Mesothelial cell of epicardium (in vitro differentiated cells): ENCODE data around the gene CCDC18. TPM values are rescaled to one million over a fixed set of nuclear protein-coding genes. Genes with fewer than 3 reads are reported as not detected.
A peak's percentile ranks its signal among the peaks of the same experiment; 100 is the strongest.

Experiments used
- DNase-seq, 2 experiments: peaks; one replicate each; pipeline ENCODE4 v3.0.0; 2021; ENCODE audit warnings: low spot score in 2 of 2; ENCODE audit not compliant: unreplicated experiment in 2 of 2
- H3K27ac Mint-ChIP-seq: 2 replicates; pipeline ENCODE4 v1.8.0; 2021; ENCODE audit warnings: mixed read lengths
- H3K27me3 Mint-ChIP-seq: 2 replicates; pipeline ENCODE4 v1.8.0; 2021; ENCODE audit warnings: low read depth, mixed read lengths
- H3K36me3 Mint-ChIP-seq: 2 replicates; pipeline ENCODE4 v1.8.0; 2021; ENCODE audit warnings: mixed read lengths
- H3K4me1 Mint-ChIP-seq: 2 replicates; pipeline ENCODE4 v1.8.0; 2021; ENCODE audit warnings: mixed read lengths
- H3K4me3 Mint-ChIP-seq: 2 replicates; pipeline ENCODE4 v1.8.0; 2021; ENCODE audit warnings: mild to moderate bottlenecking, moderate library complexity, mixed read lengths
- H3K9me3 Mint-ChIP-seq: 2 replicates; pipeline ENCODE4 v1.8.0; 2021; ENCODE audit warnings: mixed read lengths
- CTCF ChIP-seq: fragments of 200-600 bp; sonication (generic); IDR thresholded peaks from one replicate; pipeline ENCODE4 v1.5.0; 2021; ENCODE audit warnings: antibody characterized with exemption; ENCODE audit not compliant: unreplicated experiment
- total RNA-seq: library from RNA; stranded (reverse); gene quantifications from 3 replicates; pipeline ENCODE4 v1.2.1, GENCODE V29; 2021

The CCDC18 gene
- total RNA-seq, 1 donor from 2014 or later = 7.5 TPM

- no peak for TF ChIP-seq CTCF
- peaks cover 10% of the 10 kb centered on the region for H3K36me3 Mint-ChIP-seq
- no peak for DNase-seq
- no peaks in the 10 kb centered on the region for H3K4me1 Mint-ChIP-seq
- H3K27me3 Mint-ChIP-seq = no peaks in the 10 kb centered on the region
- H3K27ac Mint-ChIP-seq = no peak overlapping the region
- H3K4me3 Mint-ChIP-seq = no peak overlapping the region
- no peaks in the 10 kb centered on the region for H3K9me3 Mint-ChIP-seq
Measured at GRCh38 chr1:93306920-93307319, 126.4 kb downstream of the CCDC18 start.

GRCh38 chr1:93313026-93313425 lies 132.5 kb downstream of the CCDC18 start:
- H3K27ac Mint-ChIP-seq = no peak overlapping the region
- no peak for DNase-seq
- H3K27me3 Mint-ChIP-seq = no peaks in the 10 kb centered on the region
- peaks cover 19% of the 10 kb centered on the region for H3K36me3 Mint-ChIP-seq
- H3K4me3 Mint-ChIP-seq = no peak overlapping the region
- H3K4me1 Mint-ChIP-seq = no peaks in the 10 kb centered on the region
- H3K9me3 Mint-ChIP-seq = no peaks in the 10 kb centered on the region
- TF ChIP-seq CTCF = no peak

GRCh38 chr1:93317207-93317606 lies 136.7 kb downstream of the CCDC18 start:
- H3K27ac Mint-ChIP-seq = no peak overlapping the region
- peaks cover 2% of the 10 kb centered on the region for H3K4me1 Mint-ChIP-seq

GRCh38 chr1:93317943-93318342 lies 137.4 kb downstream of the CCDC18 start:
- no peak overlapping the region for H3K27ac Mint-ChIP-seq
- no peaks in the 10 kb centered on the region for H3K27me3 Mint-ChIP-seq
- TF ChIP-seq CTCF = no peak
- H3K36me3 Mint-ChIP-seq = peaks cover 4% of the 10 kb centered on the region
- no peak overlapping the region for H3K4me3 Mint-ChIP-seq
- peaks cover 9% of the 10 kb centered on the region for H3K4me1 Mint-ChIP-seq
- H3K9me3 Mint-ChIP-seq = no peaks in the 10 kb centered on the region
- no peak for DNase-seq

More at GRCh38 chr1:93317207-93317606, 136.7 kb downstream of the CCDC18 start:
- Mint-ChIP-seq H3K36me3 (peaks cover 6% of the 10 kb centered on the region), H3K4me3 (no peak overlapping the region), H3K27me3 (no peaks in the 10 kb centered on the region), H3K9me3 (no peaks in the 10 kb centered on the region)
- no peak for DNase-seq
- no peak for TF ChIP-seq CTCF

GRCh38 chr1:93321720-93322119 lies 141.2 kb downstream of the CCDC18 start:
- H3K27ac Mint-ChIP-seq = no peak overlapping the region
- H3K36me3 Mint-ChIP-seq = no peaks in the 10 kb centered on the region
- H3K9me3 Mint-ChIP-seq = no peaks in the 10 kb centered on the region
- H3K4me1 Mint-ChIP-seq = peaks cover 19% of the 10 kb centered on the region
- no peak for DNase-seq
- TF ChIP-seq CTCF = no peak
- no peaks in the 10 kb centered on the region for H3K27me3 Mint-ChIP-seq
- no peak overlapping the region for H3K4me3 Mint-ChIP-seq

- TF ChIP-seq CTCF = no peak
- peak overlapping the region; percentile 9 for H3K27ac Mint-ChIP-seq
- no peak for DNase-seq
- H3K4me3 Mint-ChIP-seq = no peak overlapping the region
- H3K27me3 Mint-ChIP-seq = no peaks in the 10 kb centered on the region
- peaks cover 19% of the 10 kb centered on the region for H3K4me1 Mint-ChIP-seq
- no peaks in the 10 kb centered on the region for H3K36me3 Mint-ChIP-seq
- H3K9me3 Mint-ChIP-seq = no peaks in the 10 kb centered on the region
Measured at GRCh38 chr1:93322349-93322748, 141.8 kb downstream of the CCDC18 start.
